Heart right ventricle (tissue), 16 donors: ENCODE results near the gene PPP6R3. TPM values are rescaled to one million over a fixed set of nuclear protein-coding genes. Genes with fewer than 3 reads are reported as not detected.

Experiments used
- ATAC-seq, 8 donors: fragments of 200-7000 bp; cut with Tn5 transposase; one replicate each; pipeline ENCODE4 v1.9.1; 2020; ENCODE audit warnings: mild to moderate bottlenecking in 8 of 8, moderate library complexity in 8 of 8, moderate number of reproducible peaks in 1 of 8
- DNase-seq, 2 donors: peaks; one replicate each; pipeline ENCODE4 v3.0.0-alpha.2; 2020
- H3K27ac ChIP-seq, 10 donors: fragments of 200-600 bp; sonication (generic) in 2 of 10; one replicate each; pipeline versions ENCODE4 v1.5.0 to v1.8.0; 2020 to 2022; ENCODE audit warnings: mild to moderate bottlenecking in 3 of 10
- H3K27me3 ChIP-seq, 7 donors: fragments of 200-600 bp; one replicate each; pipeline ENCODE4 v1.8.0; 2021 to 2022; ENCODE audit warnings: mild to moderate bottlenecking in 2 of 7
- H3K36me3 ChIP-seq, 9 donors: fragments of 200-600 bp; sonication (generic) in 1 of 9; one replicate each; pipeline versions ENCODE4 v1.5.0 to v1.8.0; 2020 to 2022; ENCODE audit warnings: mild to moderate bottlenecking in 2 of 9
- H3K4me1 ChIP-seq, 9 donors: fragments of 200-600 bp; sonication (generic) in 1 of 9; one replicate each; pipeline versions ENCODE4 v1.5.0 to v1.8.0; 2020 to 2022; ENCODE audit warnings: mild to moderate bottlenecking in 4 of 9
- H3K4me3 ChIP-seq, 10 donors: fragments of 200-600 bp; sonication (generic) in 2 of 10; one replicate each; pipeline versions ENCODE4 v1.5.0 to v1.8.0; 2020 to 2022; ENCODE audit warnings: mild to moderate bottlenecking in 7 of 10, moderate library complexity in 2 of 10
- H3K9me3 ChIP-seq, 11 donors: fragments of 200-600 bp in 10 of 11; sonication (generic) in 2 of 11; one replicate each; pipeline versions ENCODE4 v1.5.0 to v1.8.0; 2013 to 2022; ENCODE audit warnings: mild to moderate bottlenecking in 2 of 11, control low read depth in 1 of 11, moderate library complexity in 1 of 11
- CTCF ChIP-seq, 9 donors: fragments of 200-600 bp; sonication (generic) in 2 of 9; IDR thresholded peaks; one replicate each; pipeline versions ENCODE4 v1.5.0 to v1.8.0; 2021 to 2022; ENCODE audit warnings: antibody characterized with exemption in 9 of 9, mild to moderate bottlenecking in 5 of 9, moderate library complexity in 1 of 9
- WGBS, 2 donors: extraction: QIAGEN DNeasy Blood & Tissue Kit; methylation state at CpG; one replicate each; pipeline ENCODE4 v1.1.7; 2013; ENCODE audit warnings: inconsistent platforms in 1 of 2; 5-methylcytosine and 5-hydroxymethylcytosine counted together
- intact Hi-C, 10 donors: fragments of 100-400 bp; cut with DNase I; formaldehyde crosslinking; loops; one replicate each; pipeline versions ENCODE4 v1.11.1 to v1.14.2; 2022
- polyA plus RNA-seq, 2 donors: library from polyadenylated mRNA; stranded (reverse); fragments of 200-250 nt; gene quantifications; one replicate each; pipeline ENCODE4 v1.2.3, GENCODE V29; 2013
- total RNA-seq, 10 donors: library from RNA; stranded (reverse); fragmentation: NEBNext Ultra II Directional in 3 of 10; extraction: Animal tissue kit (Norgen Biotek cat#: 25700) in 3 of 10; gene quantifications; one replicate each; pipeline versions ENCODE4 v1.2.1 to v1.2.4, GENCODE V29; 2021 to 2023
- donor health status: Arrhythmogenic right ventricular cardiomyopathy.
- donor health status: ischemic (EF 13 %, LVEDD 7.1; RV severe dilation, severe dysfunction).
- donor health status: healthy with polysubstance abuse.
- donor health status: DM: no; HTN: yes; CAD: no.
- donor health status: DM: no; HTN: no; CAD: no.
- donor health status: ischemic (EF 25% LVEDD 6.9; RV normal size, moderate dysfunction).
- donor health status: ischemic (EF 25% LVEDD 5.7; RV mildly dilated, moderate dysfunction).
- donor health status: healthy.
- donor health status: DM: yes; HTN: yes; CAD: no.
- donor health status: Ischemic cardiomyopathy.
- donor health status: ischemic (EF 35%, LVEDD 5.7; RV mildly dilated, moderate dysfunction).
- donor health status: nonischemic (EF 11% LVEDD 7.7; RV severe dilation, severe dysfunction).
- donor health status: DM: yes; HTN: yes; CAD: no.
- donor health status: PGD.
- donor health status: ischemic (EF 29% LVEDD 5.4; RV normal size, mild dysfunction).
- donor health status: nonischemic (EF 23%, LVEDD 6.1; RV moderate dilation, normal function).

Gene PPP6R3
- total and polyA plus RNA-seq, 12 donors = 18.4 to 98.1 (median 80.8) TPM

GRCh38 chr11:68532727-68533369 lies 72.3 kb downstream of the PPP6R3 start:
- no peaks in the 10 kb centered on the region for H3K27me3 ChIP-seq
- 92% methylated on average over 5 of the region's 5 CpGs for WGBS, 2 donors
- H3K9me3 ChIP-seq = no peaks in the 10 kb centered on the region
- ATAC-seq = no peak
- peaks cover 3 to 84% (median 54%) of the 10 kb centered on the region in 9 donors for H3K4me1 ChIP-seq
- TF ChIP-seq CTCF (IDR thresholded peaks at IDR 0.05) = no peak
- intact Hi-C loops = no loop called here
- H3K27ac ChIP-seq = peak overlapping the region in 1 of 10 donors; percentile 5
- H3K4me3 ChIP-seq = no peak overlapping the region
- H3K36me3 ChIP-seq = peaks cover 0 to 81% (median 2%) of the 10 kb centered on the region in 9 donors
- no peak for DNase-seq

GRCh38 chr11:68533945-68534344 lies 73.4 kb downstream of the PPP6R3 start:
- TF ChIP-seq CTCF (IDR thresholded peaks at IDR 0.05) = no peak
- H3K36me3 ChIP-seq = peaks cover 0 to 82% (median 12%) of the 10 kb centered on the region in 9 donors
- WGBS, 2 donors = 65 to 73% methylated on average over 7 of the region's 7 CpGs
- ATAC-seq = peak in 2 of 8 donors; percentile 33 to 38
- H3K9me3 ChIP-seq = no peaks in the 10 kb centered on the region
- H3K4me3 ChIP-seq = no peak overlapping the region
- H3K27ac ChIP-seq = no peak overlapping the region
- H3K4me1 ChIP-seq = peaks cover 3 to 73% (median 43%) of the 10 kb centered on the region in 9 donors
- H3K27me3 ChIP-seq = no peaks in the 10 kb centered on the region
- intact Hi-C loops = no loop called here
- no peak for DNase-seq

GRCh38 chr11:68535098-68535497 lies 74.5 kb downstream of the PPP6R3 start:
- intact Hi-C loops = no loop called here
- no peak for TF ChIP-seq CTCF (IDR thresholded peaks at IDR 0.05)
- Histone ChIP-seq H3K4me3 (no peak overlapping the region), H3K27ac (no peak overlapping the region), H3K27me3 (no peaks in the 10 kb centered on the region), H3K4me1 (peaks cover 3 to 63% (median 37%) of the 10 kb centered on the region in 9 donors), H3K36me3 (peaks cover 0 to 82% (median 17%) of the 10 kb centered on the region in 9 donors), H3K9me3 (no peaks in the 10 kb centered on the region)
- ATAC-seq = no peak
- DNase-seq = no peak
- 84 to 89% methylated on average over 8 of the region's 8 CpGs for WGBS, 2 donors

- Histone ChIP-seq H3K36me3 (peaks cover 0 to 71% (median 17%) of the 10 kb centered on the region in 9 donors), H3K27me3 (no peaks in the 10 kb centered on the region), H3K9me3 (no peaks in the 10 kb centered on the region), H3K4me3 (no peak overlapping the region), H3K4me1 (peaks cover 0 to 63% (median 43%) of the 10 kb centered on the region in 9 donors), H3K27ac (no peak overlapping the region)
- WGBS, 2 donors = 82 to 90% methylated on average over 2 of the region's 2 CpGs
- no peak for DNase-seq
- intact Hi-C loops = no loop called here
- no peak for ATAC-seq
- no peak for TF ChIP-seq CTCF (IDR thresholded peaks at IDR 0.05)
Measured at GRCh38 chr11:68536706-68537105, 76.2 kb downstream of the PPP6R3 start.
